ENCODE measurements around the gene OR5D18.

OR5D18 gene

DNA sequence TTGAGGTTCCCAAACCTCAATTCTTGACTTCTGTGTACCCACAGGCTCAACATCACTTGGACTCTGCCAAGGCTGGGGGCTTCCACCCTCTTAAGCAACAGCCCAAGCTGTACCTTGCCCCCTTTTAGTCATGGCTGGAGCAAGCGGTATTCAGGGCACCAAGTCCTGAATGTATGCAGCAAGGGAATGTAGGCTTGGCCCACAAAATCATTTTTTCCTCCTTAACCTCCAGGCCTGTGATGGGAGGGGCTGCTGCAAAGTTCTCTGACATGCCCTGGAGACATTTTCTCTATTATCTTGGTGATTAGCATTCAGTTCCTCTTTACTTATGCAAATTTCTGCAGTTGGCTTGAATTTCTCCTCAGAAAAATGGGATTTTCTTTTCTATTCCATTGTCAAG is 13.2 kb upstream of the OR5D18 start:
- no peak overlapping the region for H3K4me3 ChIP-seq (ENCODE audit: low read depth, low read length)
- no peak for DNase-seq (ENCODE audit: low read depth)
- TF ChIP-seq POLR2A (IDR thresholded peaks at IDR 0.05; ENCODE audit: extremely low read depth, insufficient read length) (no peak), MYC (IDR thresholded peaks at IDR 0.05; ENCODE audit: low read depth, low read length) (no peak)
- TF ChIP-seq, protein P1, sequence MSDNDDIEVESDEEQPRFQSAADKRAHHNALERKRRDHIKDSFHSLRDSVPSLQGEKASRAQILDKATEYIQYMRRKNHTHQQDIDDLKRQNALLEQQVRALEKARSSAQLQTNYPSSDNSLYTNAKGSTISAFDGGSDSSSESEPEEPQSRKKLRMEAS (IDR thresholded peaks at IDR 0.05; ENCODE audit: low read depth, low read length), result no peak
- TF ChIP-seq, protein P2, sequence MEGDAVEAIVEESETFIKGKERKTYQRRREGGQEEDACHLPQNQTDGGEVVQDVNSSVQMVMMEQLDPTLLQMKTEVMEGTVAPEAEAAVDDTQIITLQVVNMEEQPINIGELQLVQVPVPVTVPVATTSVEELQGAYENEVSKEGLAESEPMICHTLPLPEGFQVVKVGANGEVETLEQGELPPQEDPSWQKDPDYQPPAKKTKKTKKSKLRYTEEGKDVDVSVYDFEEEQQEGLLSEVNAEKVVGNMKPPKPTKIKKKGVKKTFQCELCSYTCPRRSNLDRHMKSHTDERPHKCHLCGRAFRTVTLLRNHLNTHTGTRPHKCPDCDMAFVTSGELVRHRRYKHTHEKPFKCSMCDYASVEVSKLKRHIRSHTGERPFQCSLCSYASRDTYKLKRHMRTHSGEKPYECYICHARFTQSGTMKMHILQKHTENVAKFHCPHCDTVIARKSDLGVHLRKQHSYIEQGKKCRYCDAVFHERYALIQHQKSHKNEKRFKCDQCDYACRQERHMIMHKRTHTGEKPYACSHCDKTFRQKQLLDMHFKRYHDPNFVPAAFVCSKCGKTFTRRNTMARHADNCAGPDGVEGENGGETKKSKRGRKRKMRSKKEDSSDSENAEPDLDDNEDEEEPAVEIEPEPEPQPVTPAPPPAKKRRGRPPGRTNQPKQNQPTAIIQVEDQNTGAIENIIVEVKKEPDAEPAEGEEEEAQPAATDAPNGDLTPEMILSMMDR (IDR thresholded peaks at IDR 0.05; ENCODE audit: low read depth, low read length), result no peak

GRCh38 chr11:55811067-55811466 is 8.4 kb upstream of the OR5D18 start, which contains the start of gene OR5L1:
TSS of gene OR5L1 (plus strand) at chr11:55811367. CDS start at chr11:55811467, 100 bp downstream.
- no peak for DNase-seq (ENCODE audit: low read depth)
- TF ChIP-seq, protein P2 (IDR thresholded peaks at IDR 0.05; ENCODE audit: low read depth, low read length), result no peak
- TF ChIP-seq MYC (IDR thresholded peaks at IDR 0.05; ENCODE audit: low read depth, low read length) (no peak), POLR2A (IDR thresholded peaks at IDR 0.05; ENCODE audit: extremely low read depth, insufficient read length) (no peak)
- TF ChIP-seq, protein P1 (IDR thresholded peaks at IDR 0.05; ENCODE audit: low read depth, low read length), result no peak

GRCh38 chr11:55826919-55827318 is 7.5 kb downstream of the OR5D18 start, which contains the start of gene OR5L2:
TSS of gene OR5L2 (plus strand) at chr11:55827219. CDS start at chr11:55827219, 0 bp downstream.
- TF ChIP-seq POLR2A (IDR thresholded peaks at IDR 0.05; ENCODE audit: extremely low read depth, insufficient read length) (no peak), MYC (IDR thresholded peaks at IDR 0.05; ENCODE audit: low read depth, low read length) (no peak)
- TF ChIP-seq, protein P1 (IDR thresholded peaks at IDR 0.05; ENCODE audit: low read depth, low read length), result no peak
- TF ChIP-seq, protein P2 (IDR thresholded peaks at IDR 0.05; ENCODE audit: low read depth, low read length), result no peak
- DNase-seq (ENCODE audit: low read depth), result no peak
- no peak within 1 kb of the TSS for H3K4me3 ChIP-seq (ENCODE audit: low read depth, low read length)

More at GRCh38 chr11:55811067-55811466, 8.4 kb upstream of the OR5D18 start, which contains the start of gene OR5L1:
- H3K4me3 ChIP-seq (ENCODE audit: low read depth, low read length), result no peak within 1 kb of the TSS

- no peak for DNase-seq (ENCODE audit: low read depth)
- no peak within 1 kb of the TSS for H3K4me3 ChIP-seq (ENCODE audit: low read depth, low read length)
- TF ChIP-seq POLR2A (IDR thresholded peaks at IDR 0.05; ENCODE audit: extremely low read depth, insufficient read length) (no peak), MYC (IDR thresholded peaks at IDR 0.05; ENCODE audit: low read depth, low read length) (no peak)
- TF ChIP-seq, protein P1 (IDR thresholded peaks at IDR 0.05; ENCODE audit: low read depth, low read length), result no peak
- TF ChIP-seq, protein P2 (IDR thresholded peaks at IDR 0.05; ENCODE audit: low read depth, low read length), result no peak
Measured at GRCh38 chr11:55838452-55838851, 19.0 kb downstream of the OR5D18 start, which contains the start of gene OR5D16. TSS of gene OR5D16 (plus strand) at chr11:55838752. CDS start at chr11:55838752, 0 bp downstream.

DNA sequence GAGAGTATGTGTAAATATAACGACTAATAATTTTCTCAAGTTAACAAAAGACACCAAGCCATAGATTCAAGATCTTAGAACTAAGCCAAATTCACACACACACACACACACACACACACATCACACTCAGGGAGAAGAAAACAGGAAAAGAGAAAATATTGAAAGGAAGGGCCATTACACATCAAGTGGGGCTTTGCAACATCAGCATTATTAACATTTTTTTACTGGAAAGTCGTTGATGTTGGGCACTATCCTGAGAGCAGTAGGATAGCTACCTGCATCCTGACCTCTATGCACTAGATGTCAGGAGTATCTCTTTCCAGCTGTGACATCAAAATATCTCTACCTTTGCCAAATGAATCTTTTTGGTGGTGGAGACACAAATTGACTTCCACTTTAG is 28.0 kb downstream of the OR5D18 start:
- no peak overlapping the region for H3K4me3 ChIP-seq (ENCODE audit: low read depth, low read length)
- no peak for DNase-seq (ENCODE audit: low read depth)
- TF ChIP-seq, protein P2 (IDR thresholded peaks at IDR 0.05; ENCODE audit: low read depth, low read length), result no peak
- TF ChIP-seq, protein P1 (IDR thresholded peaks at IDR 0.05; ENCODE audit: low read depth, low read length), result no peak
- TF ChIP-seq POLR2A (IDR thresholded peaks at IDR 0.05; ENCODE audit: extremely low read depth, insufficient read length), result no peak
- TF ChIP-seq MYC (IDR thresholded peaks at IDR 0.05; ENCODE audit: low read depth, low read length), result no peak

Measured in NB4 (cell line).